H1 (cell line): ENCODE data around the gene SLC6A8. TPM values are rescaled to one million over a fixed set of nuclear protein-coding genes. Genes with fewer than 3 reads are reported as not detected.

Experiments
- CTCF ChIP-seq, 3 experiments: IDR thresholded peaks; 1 replicate in 2 of 3; 2 replicates in 1 of 3; pipeline versions ENCODE4 v1.5.1 to v1.6.1; 2011; ENCODE audit warnings: low read length in 3 of 3, mild to moderate bottlenecking in 3 of 3, inconsistent platforms in 2 of 3, low read depth in 1 of 3, moderate library complexity in 1 of 3; ENCODE audit not compliant: insufficient read depth in 1 of 3; ENCODE audit errors: control extremely low read depth in 1 of 3
- EP300 ChIP-seq, 2 experiments: IDR thresholded peaks; 1 replicate in 1 of 2; 2 replicates in 1 of 2; pipeline ENCODE4 v1.6.1; 2011 to 2012; ENCODE audit warnings: low read depth in 2 of 2, low read length in 2 of 2, mild to moderate bottlenecking in 2 of 2, borderline replicate concordance in 1 of 2, inconsistent platforms in 1 of 2, moderate library complexity in 1 of 2
- FOSL1 ChIP-seq: IDR thresholded peaks from 2 replicates; pipeline ENCODE4 v1.6.1; 2011; ENCODE audit warnings: mild to moderate bottlenecking, low read depth, low read length, moderate library complexity; ENCODE audit not compliant: insufficient read depth
- SP4 ChIP-seq: IDR thresholded peaks from 2 replicates; pipeline ENCODE4 v1.6.1; 2012; ENCODE audit warnings: low read length, inconsistent platforms
- TBP ChIP-seq: IDR thresholded peaks from 2 replicates; pipeline ENCODE4 v1.6.1; 2011; ENCODE audit warnings: low read depth, low read length, improper control_type of control experiment
- polyA plus RNA-seq, 7 experiments: library from polyadenylated mRNA; depleted of rRNA in 3 of 7; stranded (reverse) in 5 of 7; unstranded in 2 of 7; fragments of >200 nt in 5 of 7; fragments of 200-250 nt in 2 of 7; gene quantifications; 1 replicate in 5 of 7; 2 replicates in 1 of 7; 4 replicates in 1 of 7; pipeline versions ENCODE4 v1.2.1 to v1.2.3, GENCODE V29; 2011 to 2013; ENCODE audit warnings: missing spikeins in 2 of 7, mixed read lengths in 2 of 7
- total RNA-seq: library from RNA; stranded (reverse); fragmentation: NEBNext Ultra II Directional; extraction: Animal tissue kit (Norgen Biotek cat#: 25700); gene quantifications from 2 replicates; pipeline ENCODE4 v1.2.1, GENCODE V29; 2021

Gene SLC6A8
- total and polyA plus RNA-seq, 2 of the 8 experiments (the other 6 are each of a cell fraction or from before 2014, with no cell fraction given): 87.7 to 94.7 TPM

- TF ChIP-seq TBP (no peak), SP4 (no peak), FOSL1 (no peak), CTCF (IDR thresholded peaks at IDR 0.05; ENCODE audit: control extremely low read depth in 1 of 3, insufficient read depth in 1 of 3, low read depth in 1 of 3, low read length in 3 of 3) (no peak), EP300 (IDR thresholded peaks at IDR 0.05; ENCODE audit: borderline replicate concordance in 1 of 2, low read depth in 2 of 2, low read length in 2 of 2) (no peak)
These were observed 49.7 kb upstream of the SLC6A8 start (continued) for GRCh38 chrX:153638041-153638371.
